GM18511 (cell line): Measurements from ENCODE around the gene KRT14.
"Not testable (repeated sequence)": the region's sequence is repeated elsewhere in the genome, so short reads cannot be mapped to it uniquely, and the experiment has no call there.

ENCODE experiments used
- ATAC-seq: cut with Tn5 transposase; IDR thresholded peaks from one replicate; pipeline ENCODE4 v1.9.1; 2021; ENCODE audit warnings: mild to moderate bottlenecking, moderate library complexity; ENCODE audit not compliant: unreplicated experiment

Gene KRT14

DNA sequence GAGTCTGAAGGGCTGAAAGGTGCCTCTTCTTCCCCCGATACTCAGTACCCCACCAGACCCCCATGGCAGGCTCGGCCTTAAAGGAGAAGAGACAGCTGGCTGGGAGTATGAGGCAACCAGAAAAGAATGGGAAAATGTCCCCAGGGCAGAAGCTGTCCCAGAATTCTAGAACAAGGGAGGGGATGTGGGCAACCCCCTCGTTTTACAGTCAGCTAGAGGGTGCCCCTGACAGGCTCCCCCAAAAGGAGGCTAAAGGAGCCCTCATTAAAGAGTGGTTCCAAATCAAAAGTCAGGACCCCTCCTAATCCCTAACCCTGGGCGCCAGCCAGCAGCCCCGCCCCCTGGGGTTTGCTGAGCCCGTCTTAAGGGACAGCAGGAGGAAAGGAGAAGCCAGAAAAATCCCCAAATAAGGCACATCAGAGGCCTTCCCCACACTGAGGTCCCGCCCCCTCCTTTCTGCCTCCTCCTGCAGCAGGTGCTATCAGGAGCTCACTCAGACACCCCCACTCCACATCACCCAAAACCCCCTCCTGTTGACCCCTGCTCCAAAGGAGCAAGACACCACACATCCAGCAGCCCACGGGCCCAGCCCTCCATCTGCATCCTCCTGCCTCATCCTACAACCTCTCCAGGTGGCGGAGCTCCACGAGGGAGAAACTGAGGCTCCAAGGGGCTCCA is 36.6 kb upstream of the KRT14 start:
- ATAC-seq, result not testable (repeated sequence)

- ATAC-seq, result not testable (repeated sequence)
Observed at GRCh38 chr17:41622340-41623183, 35.9 kb upstream of the KRT14 start.

- ATAC-seq, result no peak
Observed at GRCh38 chr17:41621916-41622315, 35.2 kb upstream of the KRT14 start.

- ATAC-seq, result not testable (repeated sequence)
Observed at GRCh38 chr17:41621435-41621817, 34.7 kb upstream of the KRT14 start.

DNA sequence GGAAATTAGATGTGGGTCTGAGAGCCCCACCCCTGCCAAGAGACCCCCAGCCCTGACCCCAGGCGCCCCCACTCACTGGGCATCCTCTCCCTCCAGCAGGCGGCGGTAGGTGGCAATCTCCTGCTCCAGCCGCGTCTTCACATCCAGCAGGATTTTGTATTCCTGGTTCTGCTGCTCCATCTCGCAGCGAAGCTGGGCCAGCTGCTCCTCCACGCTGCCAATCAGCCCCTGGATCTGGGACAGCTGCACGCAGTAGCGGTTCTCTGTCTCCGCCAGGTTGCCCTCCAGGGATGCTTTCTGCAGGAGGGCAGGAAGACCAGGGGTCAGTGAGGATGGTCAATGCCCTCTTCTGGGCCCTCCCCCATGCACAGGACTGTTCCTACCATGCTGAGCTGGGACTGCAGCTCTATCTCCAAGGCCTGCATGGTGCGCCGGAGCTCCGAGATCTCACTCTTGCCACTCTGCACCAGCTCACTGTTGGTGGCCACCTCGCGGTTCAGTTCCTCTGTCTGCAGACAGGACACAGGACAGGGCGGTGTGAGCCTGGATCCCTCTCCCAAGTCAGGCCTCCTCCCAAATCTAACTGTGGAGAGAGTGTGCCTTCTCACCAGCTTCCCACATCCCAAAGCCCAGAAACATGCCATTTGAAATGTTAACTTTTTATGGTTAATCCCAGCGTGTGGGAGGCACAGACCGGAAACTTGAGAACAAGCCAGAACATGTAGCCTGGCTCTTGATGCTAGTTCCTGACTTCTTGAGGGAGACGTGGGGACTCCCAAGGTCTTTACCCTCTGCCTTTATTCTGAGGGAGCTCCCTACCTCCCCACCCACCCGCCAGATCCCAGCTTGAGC is 34.1 kb upstream of the KRT14 start:
- no peak for ATAC-seq

GRCh38 chr17:41619927-41620582 is 33.4 kb upstream of the KRT14 start:
- not testable (repeated sequence) for ATAC-seq

DNA sequence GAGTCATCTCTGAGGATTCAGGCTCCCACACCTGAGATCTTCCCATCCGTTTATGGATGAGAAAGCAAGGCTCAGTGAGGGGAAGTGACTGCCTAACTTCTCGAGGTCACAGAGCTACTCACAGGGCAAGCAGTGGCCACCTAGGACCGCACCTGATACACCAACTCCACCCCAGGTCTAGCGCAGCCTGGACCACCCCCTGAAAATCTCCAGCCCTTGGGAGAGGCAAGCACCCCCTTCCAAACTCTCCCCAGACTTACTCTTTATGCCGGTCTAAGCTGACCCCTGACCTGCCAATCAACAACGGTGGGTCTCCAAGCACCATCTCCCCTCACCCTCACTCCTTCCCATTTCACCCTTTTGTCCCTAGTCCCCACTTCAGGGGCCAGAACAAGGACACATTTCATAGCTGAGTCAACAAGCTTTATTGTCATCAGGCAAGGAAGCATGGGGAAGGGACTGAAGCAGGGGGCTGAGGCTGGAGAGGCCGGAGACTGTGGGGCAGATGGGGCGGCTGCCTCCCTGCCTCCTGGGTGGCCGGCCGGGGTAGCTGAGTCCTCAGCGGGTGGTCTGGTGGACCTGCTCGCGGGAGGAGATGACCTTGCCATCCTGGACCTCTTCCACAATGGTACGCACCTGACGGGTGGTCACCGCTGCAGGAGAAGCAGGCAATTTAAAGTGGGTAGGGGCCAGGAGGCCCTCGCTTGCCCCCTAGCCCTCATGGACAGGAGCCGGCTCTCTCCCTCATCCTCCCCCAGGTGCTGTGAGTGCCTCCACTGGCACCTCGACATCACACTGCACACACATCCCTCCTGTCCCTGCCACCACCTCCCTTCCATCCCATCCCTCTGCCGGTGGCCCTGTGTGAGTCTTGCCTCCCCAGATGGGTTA is 32.6 kb upstream of the KRT14 start:
- no peak for ATAC-seq

- no peak for ATAC-seq
Observed at GRCh38 chr17:41618341-41619035, 31.8 kb upstream of the KRT14 start.

DNA sequence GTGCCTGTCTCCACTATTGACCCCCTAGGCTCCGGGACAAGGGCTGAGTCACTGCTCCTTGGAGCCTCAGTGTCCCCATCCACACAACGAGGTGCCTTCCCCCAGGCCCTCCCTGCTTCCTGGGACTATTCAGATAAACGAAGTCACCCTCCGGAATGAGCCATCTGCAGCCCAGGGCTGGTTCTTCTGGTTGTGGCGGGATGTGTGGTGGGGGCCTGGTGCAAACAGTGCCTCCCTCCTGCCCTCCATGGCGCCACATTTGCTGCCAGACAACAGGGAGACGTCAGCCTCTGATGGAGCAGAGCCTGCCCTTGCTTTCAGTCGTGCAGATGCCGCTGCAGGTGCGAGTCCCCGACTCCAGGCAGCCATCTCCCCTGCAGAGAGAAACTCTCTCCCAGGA is 31.0 kb upstream of the KRT14 start:
- ATAC-seq, result no peak

DNA sequence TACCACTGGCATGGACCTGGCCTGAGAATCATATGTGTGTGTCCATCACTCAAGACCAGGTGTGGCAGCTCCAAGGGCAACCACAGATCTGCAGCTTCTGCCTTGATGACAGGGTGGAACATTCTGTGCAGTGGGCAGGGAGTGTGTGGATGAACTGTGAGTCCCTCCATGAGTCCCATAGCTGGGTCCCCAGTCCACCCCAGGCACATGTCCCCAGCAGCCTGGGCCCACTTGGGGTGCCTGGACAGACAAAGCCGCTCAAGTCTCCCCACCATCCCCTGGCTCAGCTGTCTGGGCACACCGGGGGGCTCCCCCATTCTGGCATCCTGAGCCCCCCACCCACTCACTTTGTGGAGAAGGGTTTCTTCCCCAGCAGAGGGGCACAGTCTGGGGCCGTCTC is 30.4 kb upstream of the KRT14 start:
- no peak for ATAC-seq

DNA sequence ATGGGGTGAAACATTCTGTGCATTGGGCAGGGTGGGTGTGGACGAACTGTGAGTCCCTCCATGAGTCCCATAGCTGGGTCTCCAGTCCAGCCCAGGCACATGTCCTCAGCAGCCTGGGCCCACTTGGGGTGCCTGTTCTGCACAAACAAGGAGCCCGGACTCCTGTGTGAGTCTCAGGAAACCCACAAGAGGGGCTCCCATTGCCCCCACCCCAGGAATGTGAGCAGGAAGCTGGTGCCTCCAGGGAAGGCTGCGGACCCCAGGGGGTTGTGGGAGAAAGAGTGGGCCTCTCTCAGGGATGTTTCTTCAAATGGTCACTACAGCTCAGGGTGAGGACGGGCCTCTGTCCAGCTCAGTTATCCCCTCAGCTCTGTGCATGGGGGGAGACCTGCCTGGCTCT is 29.8 kb upstream of the KRT14 start:
- ATAC-seq, result not testable (repeated sequence)

DNA sequence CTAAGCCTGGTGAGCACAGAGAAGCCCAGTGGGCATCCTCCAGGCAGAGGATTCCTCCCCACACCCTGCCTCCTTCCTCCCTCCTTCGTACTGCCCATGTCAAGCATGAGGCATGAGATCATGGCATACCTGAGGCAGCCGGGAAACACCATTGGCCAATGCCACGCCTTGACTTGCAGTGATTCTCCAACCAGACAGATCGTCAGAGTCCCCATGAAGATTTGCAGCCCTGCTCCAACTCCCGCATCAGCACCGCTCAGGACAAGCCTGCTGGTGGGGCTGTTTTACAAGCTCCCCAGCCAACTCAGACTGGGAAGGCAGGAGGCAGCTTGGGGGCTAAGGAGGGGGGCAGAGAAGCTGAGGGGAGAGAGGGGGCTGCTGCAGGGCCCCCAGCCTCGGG is 28.8 kb upstream of the KRT14 start:
- no peak for ATAC-seq

- not testable (repeated sequence) for ATAC-seq
Observed at GRCh38 chr17:41614767-41615166, 28.1 kb upstream of the KRT14 start.

GRCh38 chr17:41614098-41614497 is 27.4 kb upstream of the KRT14 start:
- ATAC-seq, result no peak

GRCh38 chr17:41613277-41614082 is 26.8 kb upstream of the KRT14 start:
- no peak for ATAC-seq

DNA sequence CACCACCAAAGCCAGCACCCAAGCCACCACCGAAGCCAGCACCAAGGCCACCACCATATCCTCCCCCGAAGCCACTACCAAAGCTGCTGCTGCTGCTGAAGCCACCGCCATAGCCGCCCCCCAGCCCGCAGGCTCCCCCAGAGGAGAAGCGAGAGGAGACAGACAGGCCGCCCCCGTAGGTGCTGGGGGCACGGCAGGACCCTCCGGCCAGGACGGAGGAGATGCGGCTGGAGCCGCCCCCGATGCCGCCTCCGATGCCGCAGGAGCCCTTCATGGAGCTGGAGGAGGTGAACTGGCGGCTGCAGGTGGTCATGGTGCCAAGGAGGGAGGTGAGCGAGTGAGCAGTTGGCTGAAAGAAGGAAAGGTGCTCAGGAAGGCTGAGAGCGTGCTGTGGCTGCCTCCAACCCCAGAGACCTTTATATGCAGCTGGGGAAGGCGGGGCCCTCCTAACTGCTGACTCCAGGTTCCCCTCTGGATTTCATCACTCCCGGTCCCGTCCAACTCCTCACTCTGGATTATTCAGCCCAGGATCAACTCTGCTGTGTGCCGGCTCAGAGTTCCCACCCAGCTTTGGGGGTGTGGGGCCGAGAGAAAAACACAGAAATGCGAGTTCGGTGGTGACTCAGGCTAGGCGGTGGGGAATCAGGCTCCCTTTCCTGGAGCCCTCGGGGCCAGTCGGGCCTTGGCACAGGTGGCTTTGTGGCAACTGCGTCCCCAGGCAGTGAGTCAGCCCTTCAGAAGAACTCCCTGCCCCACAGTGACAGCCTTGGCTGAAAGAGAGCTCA is 25.9 kb upstream of the KRT14 start, which contains the start of gene KRT16:
TSS of gene KRT16 (minus strand) at position 392 of the 785 bp plus-strand sequence. CDS start at position 313, 79 bp downstream.
- ATAC-seq, result not testable (repeated sequence)

- no peak for ATAC-seq
Observed at GRCh38 chr17:41610965-41611640, 24.4 kb upstream of the KRT14 start.
